GM12801 (cell line): ENCODE results near the gene ARHGAP30.

ENCODE experiments used
- CTCF ChIP-seq: IDR thresholded peaks from one replicate; pipeline ENCODE4 v1.5.1; 2011; ENCODE audit warnings: control low read depth; ENCODE audit not compliant: insufficient read length; ENCODE audit errors: extremely low read depth

The ARHGAP30 gene

DNA sequence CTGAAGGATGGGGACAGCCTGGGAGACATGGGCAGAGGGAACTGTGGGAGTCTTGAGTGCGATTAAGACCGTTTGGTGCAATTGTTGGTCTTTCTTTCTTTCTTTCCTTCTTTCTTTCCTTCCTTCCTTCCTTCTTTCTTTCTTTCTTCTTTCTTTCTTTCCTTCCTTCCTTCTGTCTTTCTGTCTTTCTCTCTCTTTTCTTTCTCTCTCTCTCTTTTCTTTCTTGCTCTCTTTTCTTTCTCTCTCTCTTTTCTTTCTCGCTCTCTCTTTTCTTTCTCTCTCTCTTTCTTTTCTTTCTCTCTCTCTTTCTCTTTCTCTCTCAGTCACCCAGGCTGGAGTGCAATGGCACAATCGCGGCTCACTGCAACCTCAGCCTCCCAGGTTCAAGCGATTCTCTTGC is 25.5 kb upstream of the ARHGAP30 start:
- no peak for TF ChIP-seq CTCF

DNA sequence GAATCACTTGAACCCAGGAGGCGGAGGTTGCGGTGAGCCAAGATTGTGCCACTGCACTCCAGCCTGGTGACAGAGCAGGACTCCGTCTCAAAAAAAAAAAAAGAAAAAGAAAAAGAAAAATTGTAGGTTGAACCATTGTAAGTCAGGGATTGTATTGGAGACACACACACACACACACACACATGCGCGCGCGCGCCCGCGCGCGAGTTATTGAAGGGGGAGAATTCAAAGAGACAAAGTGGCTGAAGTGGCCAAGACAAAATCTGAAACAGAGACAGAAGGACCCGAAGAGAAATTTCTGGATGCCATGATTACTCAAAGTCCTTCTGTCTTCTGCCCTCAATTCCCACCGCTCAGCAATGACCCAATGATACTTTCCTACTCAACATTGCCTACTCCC is 24.8 kb upstream of the ARHGAP30 start:
- no peak for TF ChIP-seq CTCF

GRCh38 chr1:161092621-161093028 is 22.9 kb upstream of the ARHGAP30 start:
- no peak for TF ChIP-seq CTCF

- TF ChIP-seq CTCF, result no peak
Observed at GRCh38 chr1:161091796-161092507, 22.3 kb upstream of the ARHGAP30 start.

- TF ChIP-seq CTCF, result no peak
Observed at GRCh38 chr1:161091093-161091492, 21.4 kb upstream of the ARHGAP30 start.

GRCh38 chr1:161090617-161091016 is 20.9 kb upstream of the ARHGAP30 start:
- TF ChIP-seq CTCF, result no peak

DNA sequence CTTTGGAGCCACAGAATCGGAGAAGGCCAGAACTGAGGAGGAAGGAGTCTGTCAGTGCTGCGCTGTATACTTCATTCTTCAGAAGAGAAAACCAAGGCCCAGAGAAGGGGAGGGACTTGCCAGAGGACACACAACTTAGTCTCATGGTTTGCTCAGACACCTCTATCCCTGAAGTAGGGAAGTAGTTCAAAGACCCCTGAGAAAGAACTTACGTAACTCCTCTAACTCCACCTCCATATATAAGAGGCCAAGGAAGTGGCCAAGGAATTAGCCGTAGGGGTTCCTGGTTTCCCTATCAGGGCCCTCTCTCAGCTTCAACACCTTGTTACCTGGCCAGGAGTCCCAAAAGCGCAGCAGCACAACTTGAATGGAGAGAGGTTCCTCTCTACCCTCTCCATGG is 20.2 kb upstream of the ARHGAP30 start:
- no peak for TF ChIP-seq CTCF
